HEK293T (cell line): Measurements from ENCODE around the gene EGF.

Experiments used
- CTCF ChIA-PET: fragments of 350-600 bp; formaldehyde crosslinking; extraction: SDS; loops from one replicate; lab custom pipeline; 2021; ENCODE audit warnings: antibody characterized with exemption, inconsistent platforms; lab: Yijun Ruan, JAX
- POLR2A ChIA-PET: fragments of 350-600 bp; formaldehyde crosslinking; extraction: SDS; loops from one replicate; lab custom pipeline; 2020; ENCODE audit warnings: antibody characterized with exemption, inconsistent platforms; lab: Yijun Ruan, JAX
- DNase-seq: peaks from one replicate; pipeline ENCODE4 v3.0.0; 2012; ENCODE audit warnings: mixed read lengths; ENCODE audit errors: extremely low spot score
- ARNT ChIP-seq: fragments of 450-650 bp; IDR thresholded peaks from 2 replicates; pipeline ENCODE4 v1.6.1; 2017; ENCODE audit warnings: mild to moderate bottlenecking
- BHLHE40 ChIP-seq: fragments of 450-650 bp; IDR thresholded peaks from 2 replicates; pipeline ENCODE4 v1.6.1; 2016; ENCODE audit warnings: mild to moderate bottlenecking, moderate library complexity, borderline replicate concordance
- CTBP1 ChIP-seq: fragments of 450-650 bp; IDR thresholded peaks from 2 replicates; pipeline ENCODE4 v1.6.1; 2016; ENCODE audit warnings: borderline replicate concordance
- ELF4 ChIP-seq: fragments of 450-650 bp; IDR thresholded peaks from 2 replicates; pipeline ENCODE4 v1.6.1; 2017; ENCODE audit warnings: antibody characterized with exemption
- FOXA1 ChIP-seq: fragments of 450-650 bp; IDR thresholded peaks from 2 replicates; pipeline ENCODE4 v1.6.1; 2016; ENCODE audit warnings: mild to moderate bottlenecking
- FOXK2 ChIP-seq: fragments of 450-650 bp; IDR thresholded peaks from 2 replicates; pipeline ENCODE4 v1.6.1; 2016; ENCODE audit warnings: mild to moderate bottlenecking
- FOXM1 ChIP-seq: fragments of 450-650 bp; IDR thresholded peaks from 2 replicates; pipeline ENCODE4 v1.6.1; 2017; ENCODE audit warnings: mild to moderate bottlenecking, borderline replicate concordance
- HDGF ChIP-seq: fragments of 450-650 bp; IDR thresholded peaks from 2 replicates; pipeline ENCODE4 v1.6.1; 2017; ENCODE audit warnings: antibody characterized with exemption, borderline replicate concordance
- L3MBTL2 ChIP-seq: fragments of 450-650 bp; conservative IDR thresholded peaks from 2 replicates; pipeline ENCODE4 v1.6.1; 2016; ENCODE audit warnings: mild to moderate bottlenecking
- LEF1 ChIP-seq: fragments of 450-650 bp; IDR thresholded peaks from 2 replicates; pipeline ENCODE4 v1.6.1; 2017; ENCODE audit warnings: mild to moderate bottlenecking, borderline replicate concordance
- NFRKB ChIP-seq: fragments of 450-650 bp; IDR thresholded peaks from 2 replicates; pipeline ENCODE4 v1.6.1; 2016; ENCODE audit warnings: mild to moderate bottlenecking, moderate library complexity
- SP1 ChIP-seq: fragments of 450-650 bp; IDR thresholded peaks from 2 replicates; pipeline ENCODE4 v1.6.1; 2017
- SUZ12 ChIP-seq: fragments of 450-650 bp; IDR thresholded peaks from 2 replicates; pipeline ENCODE4 v1.6.1; 2016; ENCODE audit warnings: mild to moderate bottlenecking
- TARDBP ChIP-seq: fragments of 450-650 bp; IDR thresholded peaks from 2 replicates; pipeline ENCODE4 v1.6.1; 2016
- ZNF384 ChIP-seq: fragments of 450-650 bp; IDR thresholded peaks from 2 replicates; pipeline ENCODE4 v1.6.1; 2016
- TF ChIP-seq, protein P1 (sequence below): fragments of 450-650 bp; IDR thresholded peaks from 2 replicates; pipeline ENCODE4 v1.6.1; 2016

The EGF gene

DNA sequence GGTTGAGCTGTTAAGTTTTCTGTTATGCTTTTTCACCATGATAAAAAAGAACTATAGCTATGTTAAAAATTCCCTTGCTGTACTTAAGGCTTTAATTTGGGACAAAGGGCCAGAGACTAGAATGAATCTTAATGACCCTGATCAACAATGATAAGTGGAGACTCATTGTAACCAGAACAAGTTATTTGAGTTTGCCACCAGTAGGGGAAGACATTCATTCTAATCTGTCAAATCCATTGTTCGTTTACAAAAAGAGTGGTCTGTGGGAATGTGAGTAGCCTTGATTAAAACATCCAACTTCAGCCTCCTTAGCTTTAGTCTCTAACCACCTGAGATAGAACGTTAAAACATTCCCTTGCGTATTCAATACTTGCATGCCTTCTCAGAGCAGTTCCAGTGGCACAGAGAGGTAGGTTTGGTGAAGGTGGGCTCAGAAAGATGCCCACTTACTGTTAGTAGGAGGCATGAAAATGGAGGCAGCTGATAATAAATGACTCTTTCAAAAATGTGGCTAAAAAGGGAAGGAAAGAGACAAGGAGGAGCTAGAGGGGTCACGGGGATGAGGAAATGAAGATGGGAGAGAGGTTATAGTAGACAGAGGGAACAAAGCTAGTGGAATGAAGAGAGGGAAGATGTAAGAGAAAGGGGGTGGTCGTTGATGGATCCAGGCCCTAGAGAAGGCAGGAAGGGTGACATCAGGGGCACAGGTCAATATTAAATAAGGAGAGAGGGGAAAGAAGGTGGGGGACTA, 66.2 kb downstream of the EGF start:
- CTCF ChIA-PET: interaction anchor here (0.7 to 1.8 kb wide), 3 partner anchors 19 to 416 kb away, joined by 3 to 4 read pairs (median 3); no protein-coding TSS in a partner anchor
- DNase-seq: no peak
- TF ChIP-seq CTBP1: no peak
- TF ChIP-seq BHLHE40: no peak
- no peak for TF ChIP-seq SP1
- no peak for TF ChIP-seq ARNT
- TF ChIP-seq LEF1: no peak
- no peak for TF ChIP-seq L3MBTL2
- no peak for TF ChIP-seq TARDBP
- no peak for TF ChIP-seq FOXM1
- TF ChIP-seq HDGF: no peak
- no peak for TF ChIP-seq ZNF384
- TF ChIP-seq FOXA1: no peak
- TF ChIP-seq, protein P1, sequence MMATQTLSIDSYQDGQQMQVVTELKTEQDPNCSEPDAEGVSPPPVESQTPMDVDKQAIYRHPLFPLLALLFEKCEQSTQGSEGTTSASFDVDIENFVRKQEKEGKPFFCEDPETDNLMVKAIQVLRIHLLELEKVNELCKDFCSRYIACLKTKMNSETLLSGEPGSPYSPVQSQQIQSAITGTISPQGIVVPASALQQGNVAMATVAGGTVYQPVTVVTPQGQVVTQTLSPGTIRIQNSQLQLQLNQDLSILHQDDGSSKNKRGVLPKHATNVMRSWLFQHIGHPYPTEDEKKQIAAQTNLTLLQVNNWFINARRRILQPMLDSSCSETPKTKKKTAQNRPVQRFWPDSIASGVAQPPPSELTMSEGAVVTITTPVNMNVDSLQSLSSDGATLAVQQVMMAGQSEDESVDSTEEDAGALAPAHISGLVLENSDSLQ: no peak
- no peak for TF ChIP-seq FOXK2
- POLR2A ChIA-PET: no interaction called here

DNA sequence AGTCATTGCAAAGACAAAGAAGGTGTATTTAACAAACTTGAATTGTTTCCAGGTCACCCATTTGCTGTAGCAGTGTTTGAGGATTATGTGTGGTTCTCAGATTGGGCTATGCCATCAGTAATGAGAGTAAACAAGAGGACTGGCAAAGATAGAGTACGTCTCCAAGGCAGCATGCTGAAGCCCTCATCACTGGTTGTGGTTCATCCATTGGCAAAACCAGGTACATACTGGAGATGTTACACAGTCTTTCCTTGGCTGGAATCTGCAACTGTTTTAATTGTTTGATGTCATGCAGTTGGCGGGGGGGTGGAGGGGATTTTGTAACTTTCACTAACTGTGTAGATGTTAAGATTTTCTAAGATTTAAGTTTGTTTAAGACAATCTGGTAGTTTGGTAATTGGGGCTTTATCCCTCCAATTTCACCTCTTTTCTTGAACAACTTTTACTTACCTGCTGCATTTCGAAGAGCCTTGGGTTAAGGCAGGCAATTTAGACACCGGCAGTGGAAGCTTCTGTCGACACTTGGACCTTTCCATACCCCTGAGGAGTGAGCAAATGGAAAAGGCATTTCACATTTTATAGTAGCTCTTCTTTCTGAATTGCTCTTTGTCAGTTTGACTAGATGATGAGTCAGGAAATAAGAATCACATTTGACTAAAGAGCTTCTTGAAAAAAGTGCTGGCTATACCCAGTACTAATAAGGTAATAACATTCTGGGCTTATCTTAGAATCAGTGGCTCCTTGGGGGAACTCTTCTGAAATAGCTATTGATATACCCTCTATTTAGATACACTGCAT, 67.4 kb downstream of the EGF start:
- ChIA-PET CTCF (interaction anchor here (0.5 to 1.8 kb wide), 4 partner anchors 18 to 389 kb away, joined by 3 to 4 read pairs (median 3); no protein-coding TSS in a partner anchor), POLR2A (interaction anchor here (0.5 kb wide), 1 partner anchor 406 kb away, joined by 3 read pairs; no protein-coding TSS in a partner anchor)
- DNase-seq: no peak
- no peak for TF ChIP-seq ELF4
- no peak for TF ChIP-seq HDGF
- no peak for TF ChIP-seq FOXM1
- TF ChIP-seq, protein P1: no peak
- TF ChIP-seq SP1: no peak
- no peak for TF ChIP-seq ARNT
- TF ChIP-seq FOXK2: no peak

DNA sequence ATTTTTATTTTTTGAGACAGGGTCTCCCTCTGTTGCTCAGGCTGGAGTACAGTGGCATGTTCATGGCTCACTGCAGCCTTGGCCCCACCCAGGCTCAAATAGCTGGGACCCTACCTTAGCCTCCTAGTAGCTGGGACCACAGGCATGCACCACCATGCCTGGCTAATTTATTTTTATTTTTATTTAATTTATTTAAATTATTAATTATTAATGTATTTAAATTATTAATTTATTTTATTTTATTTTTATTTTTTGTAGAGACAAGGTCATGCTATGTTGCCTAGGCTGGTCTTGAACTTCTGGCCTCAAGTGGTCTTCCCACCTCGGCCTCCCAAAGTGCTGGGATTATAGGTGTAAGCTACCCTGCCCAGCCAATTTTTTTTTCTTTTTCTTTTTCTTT, 69.3 kb downstream of the EGF start:
- TF ChIP-seq CTBP1 (no peak), L3MBTL2 (no peak), BHLHE40 (no peak), HDGF (no peak), FOXK2 (no peak), ARNT (no peak), ELF4 (no peak), TARDBP (no peak), ZNF384 (no peak), SUZ12 (no peak), FOXM1 (no peak), FOXA1 (no peak), NFRKB (no peak), LEF1 (no peak)
- TF ChIP-seq, protein P1: no peak
- no peak for DNase-seq
- ChIA-PET CTCF (no interaction called here), POLR2A (no interaction called here)

DNA sequence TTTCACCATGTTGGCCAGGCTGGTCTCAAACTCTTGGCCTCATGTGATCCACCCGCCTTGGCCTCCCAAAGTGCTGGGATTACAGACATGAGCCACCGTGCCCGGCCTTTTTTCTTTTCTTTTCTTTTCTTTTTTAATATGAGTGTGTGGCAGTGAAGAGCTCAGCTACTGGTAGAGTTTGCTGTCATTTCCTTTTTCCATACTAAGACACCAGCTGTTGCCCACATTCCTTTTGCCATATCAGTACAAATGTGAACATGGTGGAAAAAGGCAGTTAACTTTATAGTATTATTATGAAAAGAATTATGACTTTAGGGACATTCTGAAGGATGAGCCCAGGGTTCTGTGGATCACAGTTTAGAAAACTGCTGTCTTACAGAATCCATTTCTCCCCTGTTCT, 69.8 kb downstream of the EGF start:
- CTCF ChIA-PET: interaction anchor here (0.5 kb wide), 1 partner anchor 8 kb away, joined by 3 read pairs; no protein-coding TSS in a partner anchor
- POLR2A ChIA-PET: no interaction called here
- TF ChIP-seq HDGF (no peak), ELF4 (no peak), SUZ12 (no peak), ARNT (no peak), FOXK2 (no peak), ZNF384 (no peak), SP1 (no peak), L3MBTL2 (no peak), LEF1 (no peak), TARDBP (no peak), FOXM1 (no peak), CTBP1 (no peak), NFRKB (no peak), BHLHE40 (no peak), FOXA1 (no peak)
- TF ChIP-seq, protein P1: no peak
- no peak for DNase-seq
